H9 (cell line): ENCODE data around the gene MYO7B. TPM values are rescaled to one million over a fixed set of nuclear protein-coding genes. Genes with fewer than 3 reads are reported as not detected.

Experiments used
- DNase-seq: peaks from one replicate; pipeline ENCODE4 v3.0.0-alpha.2; 2017
- H2AFZ ChIP-seq: one replicate; pipeline ENCODE4 v1.6.1; 2013; ENCODE audit warnings: mild to moderate bottlenecking, low read length, control low read depth, moderate library complexity
- H2AK5ac ChIP-seq: 2 replicates; pipeline ENCODE4 v1.6.1; 2013; ENCODE audit warnings: low read length, control low read depth, mixed read lengths; ENCODE audit not compliant: insufficient read length
- H2BK120ac ChIP-seq: one replicate; pipeline ENCODE4 v1.6.1; 2013; ENCODE audit warnings: low read depth, mild to moderate bottlenecking, low read length, control low read depth, inconsistent platforms; ENCODE audit not compliant: poor library complexity, severe bottlenecking
- H2BK12ac ChIP-seq: 2 replicates; pipeline ENCODE4 v1.6.1; 2013; ENCODE audit warnings: low read length, control low read depth, mixed read lengths, low read depth; ENCODE audit not compliant: insufficient read length
- H2BK15ac ChIP-seq: 2 replicates; pipeline ENCODE4 v1.6.1; 2013; ENCODE audit warnings: low read depth, low read length, control low read depth
- H2BK20ac ChIP-seq: one replicate; pipeline ENCODE4 v1.6.1; 2013; ENCODE audit warnings: low read depth, mild to moderate bottlenecking, low read length, control low read depth, inconsistent platforms; ENCODE audit not compliant: poor library complexity, severe bottlenecking
- H2BK5ac ChIP-seq: 2 replicates; pipeline ENCODE4 v1.6.1; 2013; ENCODE audit warnings: low read length, control low read depth, mixed read lengths; ENCODE audit not compliant: insufficient read length
- H3K14ac ChIP-seq: 2 replicates; pipeline ENCODE4 v1.6.1; 2013; ENCODE audit warnings: low read length, control low read depth; ENCODE audit not compliant: insufficient read depth
- H3K18ac ChIP-seq: 2 replicates; pipeline ENCODE4 v1.6.1; 2013; ENCODE audit warnings: low read depth, mild to moderate bottlenecking, mixed read lengths, low read length, control low read depth; ENCODE audit not compliant: insufficient read length
- H3K23ac ChIP-seq: 2 replicates; pipeline ENCODE4 v1.6.1; 2013; ENCODE audit warnings: low read length, control low read depth, mixed read lengths, low read depth; ENCODE audit not compliant: insufficient read length
- H3K23me2 ChIP-seq: 2 replicates; pipeline ENCODE4 v1.6.1; 2013; ENCODE audit warnings: low read depth, mild to moderate bottlenecking, mixed read lengths, low read length, control low read depth; ENCODE audit not compliant: insufficient read length, poor library complexity, severe bottlenecking
- H3K27ac ChIP-seq: 2 replicates; pipeline ENCODE4 v1.5.1; 2013; ENCODE audit warnings: low read length, control low read depth, mixed read lengths, low read depth; ENCODE audit not compliant: insufficient read length
- H3K27me3 ChIP-seq: 2 replicates; pipeline ENCODE4 v1.6.1; 2013; ENCODE audit warnings: low read length, control low read depth, inconsistent platforms; ENCODE audit not compliant: insufficient read depth
- H3K4ac ChIP-seq: 2 replicates; pipeline ENCODE4 v1.6.1; 2013; ENCODE audit warnings: low read depth, mild to moderate bottlenecking, control low read depth, inconsistent platforms, low read length, moderate library complexity
- H3K4me1 ChIP-seq: 2 replicates; pipeline ENCODE4 v1.6.1; 2013; ENCODE audit warnings: low read length, control low read depth, inconsistent platforms; ENCODE audit not compliant: insufficient read depth
- H3K4me2 ChIP-seq: 2 replicates; pipeline ENCODE4 v1.6.1; 2013; ENCODE audit warnings: low read length, control low read depth, mixed read lengths; ENCODE audit not compliant: insufficient read length, insufficient read depth
- H3K56ac ChIP-seq: 2 replicates; pipeline ENCODE4 v1.6.1; 2013; ENCODE audit warnings: low read depth, mild to moderate bottlenecking, mixed read lengths, low read length, control low read depth; ENCODE audit not compliant: insufficient read length
- H3K79me1 ChIP-seq: 2 replicates; pipeline ENCODE4 v1.6.1; 2013; ENCODE audit warnings: low read depth, mild to moderate bottlenecking, moderate library complexity, low read length, control low read depth, inconsistent platforms; ENCODE audit not compliant: insufficient read depth, poor library complexity, severe bottlenecking
- H3K79me2 ChIP-seq: 2 replicates; pipeline ENCODE4 v1.6.1; 2013; ENCODE audit warnings: low read length, control low read depth, inconsistent platforms; ENCODE audit not compliant: insufficient read depth
- H3K9ac ChIP-seq: 2 replicates; pipeline ENCODE4 v1.6.1; 2013; ENCODE audit warnings: low read length, control low read depth, mixed read lengths; ENCODE audit not compliant: insufficient read length; ENCODE audit errors: extremely low read depth
- H3K9me3 ChIP-seq: one replicate; pipeline ENCODE4 v1.6.1; 2013; ENCODE audit warnings: low read depth, low read length, inconsistent platforms; ENCODE audit not compliant: control insufficient read depth
- H3T11ph ChIP-seq: one replicate; pipeline ENCODE4 v1.6.1; 2013; ENCODE audit warnings: mild to moderate bottlenecking, low read length, control low read depth, inconsistent platforms
- H4K20me1 ChIP-seq: one replicate; pipeline ENCODE4 v1.6.1; 2013; ENCODE audit not compliant: control insufficient read depth, insufficient read length, insufficient read depth
- H4K5ac ChIP-seq: 2 replicates; pipeline ENCODE4 v1.6.1; 2013; ENCODE audit warnings: low read depth, mild to moderate bottlenecking, mixed read lengths, low read length, control low read depth; ENCODE audit not compliant: insufficient read length
- H4K8ac ChIP-seq: replicated peaks from 2 replicates; pipeline ENCODE4 v1.6.1; 2013; ENCODE audit warnings: low read length, control low read depth, mixed read lengths, low read depth; ENCODE audit not compliant: insufficient read length
- H4K91ac ChIP-seq: 2 replicates; pipeline ENCODE4 v1.6.1; 2013; ENCODE audit warnings: low read depth, mild to moderate bottlenecking, moderate library complexity, mixed read lengths, low read length, control low read depth; ENCODE audit not compliant: insufficient read length
- H3K27ac Mint-ChIP-seq, 3 experiments: 2 replicates in 2 of 3; 3 replicates in 1 of 3; pipeline ENCODE4 v1.8.0; 2020 to 2021; ENCODE audit warnings: mixed read lengths in 3 of 3, mild to moderate bottlenecking in 1 of 3, moderate library complexity in 1 of 3
- H3K27me3 Mint-ChIP-seq: 2 replicates; pipeline ENCODE4 v1.8.0; 2021; ENCODE audit warnings: low read depth, mild to moderate bottlenecking, moderate library complexity, mixed read lengths
- H3K36me3 Mint-ChIP-seq, 3 experiments: 2 replicates in 2 of 3; 3 replicates in 1 of 3; pipeline ENCODE4 v1.8.0; 2020 to 2021; ENCODE audit warnings: low read depth in 3 of 3, mixed read lengths in 3 of 3; ENCODE audit not compliant: insufficient read depth in 1 of 3
- H3K4me1 Mint-ChIP-seq, 2 experiments: 2 replicates each; pipeline ENCODE4 v1.8.0; 2020; ENCODE audit warnings: mixed read lengths in 2 of 2
- H3K4me3 Mint-ChIP-seq, 2 experiments: 2 replicates in 1 of 2; 3 replicates in 1 of 2; pipeline ENCODE4 v1.8.0; 2020 to 2021; ENCODE audit warnings: mild to moderate bottlenecking in 2 of 2, mixed read lengths in 2 of 2, moderate library complexity in 1 of 2
- H3K9me3 Mint-ChIP-seq, 2 experiments: 2 replicates in 1 of 2; 3 replicates in 1 of 2; pipeline ENCODE4 v1.8.0; 2020; ENCODE audit warnings: mild to moderate bottlenecking in 2 of 2, mixed read lengths in 2 of 2, moderate library complexity in 1 of 2
- CTCF ChIP-seq: fragments of 200-600 bp; sonication (generic); conservative IDR thresholded peaks from 3 replicates; pipeline ENCODE4 v1.8.0; 2021; ENCODE audit warnings: antibody characterized with exemption, mild to moderate bottlenecking
- WGBS: extraction: QIAGEN DNeasy Blood & Tissue Kit; methylation state at CpG from one replicate; pipeline ENCODE4 v1.1.7; 2013; ENCODE audit warnings: missing lambda C conversion rate, low lambda C conversion rate, mixed read lengths; ENCODE audit not compliant: insufficient read length; ENCODE audit errors: extremely low coverage; 5-methylcytosine and 5-hydroxymethylcytosine counted together
- total RNA-seq: library from RNA; stranded (reverse); gene quantifications from 2 replicates; pipeline ENCODE4 v1.2.1, GENCODE V29; 2021

MYO7B gene
- total RNA-seq, 1 experiment from 2014 or later, result not detected

- no peak for TF ChIP-seq CTCF
- no peak for DNase-seq
- Histone ChIP-seq H2BK120ac (no peak overlapping the region), H3K4ac (no peak overlapping the region), H2BK20ac (no peak overlapping the region), H3K9me3 (no peaks in the 10 kb centered on the region), H3K27ac (no peak overlapping the region), H3K79me1 (no peaks in the 10 kb centered on the region), H3K23me2 (peaks cover 4% of the 10 kb centered on the region), H3K56ac (no peak overlapping the region), H4K20me1 (no peaks in the 10 kb centered on the region), H2BK15ac (no peak overlapping the region), H3K27me3 (peaks cover 14% of the 10 kb centered on the region; the same call in 1 of the 2 replicates), H3K4me2 (no peak overlapping the region), H4K5ac (no peak overlapping the region), H2BK12ac (no peak overlapping the region), H4K91ac (no peak overlapping the region), H2AFZ (no peak overlapping the region), H3K18ac (no peak overlapping the region), H3K4me1 (no peaks in the 10 kb centered on the region), H3K79me2 (no peaks in the 10 kb centered on the region), H2BK5ac (no peak overlapping the region), H3K23ac (no peak overlapping the region), H4K8ac (no peak overlapping the region), H2AK5ac (no peak overlapping the region), H3K14ac (no peak overlapping the region), H3T11ph (no peak overlapping the region), H3K9ac (no peak overlapping the region)
- Mint-ChIP-seq H3K27me3 (peaks cover 79% of the 10 kb centered on the region), H3K4me3 (no peak overlapping the region), H3K36me3 (no peaks in the 10 kb centered on the region), H3K27ac (no peak overlapping the region), H3K4me1 (peaks cover 0 to 3% of the 10 kb centered on the region in 2 experiments; a peak in 1 of 4 replicates), H3K9me3 (no peaks in the 10 kb centered on the region)
- WGBS, result no CpG with 5 or more reads among the region's 7 CpGs
Observed at GRCh38 chr2:127669056-127669455, 133.6 kb downstream of the MYO7B start.
